CD8-positive, alpha-beta memory T cell (primary cell): ENCODE data around the gene ZNF319. TPM values are rescaled to one million over a fixed set of nuclear protein-coding genes. Genes with fewer than 3 reads are reported as not detected.

Experiments used
- CTCF ChIA-PET: fragments of 350-600 bp; sonication (Branson Sonifier 250); formaldehyde crosslinking; loops from one replicate; lab custom pipeline; 2021; ENCODE audit warnings: antibody characterized with exemption; lab: Charles Lee
- POLR2A ChIA-PET: fragments of 350-600 bp; sonication (Branson Sonifier 250); formaldehyde crosslinking; loops from one replicate; lab custom pipeline; 2021; ENCODE audit warnings: antibody characterized with exemption; lab: Charles Lee
- DNase-seq, 5 donors: peaks; one replicate each; pipeline versions ENCODE4 v3.0.0 to v3.0.0-alpha.2; 2020 to 2022; ENCODE audit warnings: mixed read lengths in 1 of 5
- H3K27ac ChIP-seq: one replicate; pipeline ENCODE4 v1.7.0; 2013; ENCODE audit warnings: low read depth, mild to moderate bottlenecking, low read length, moderate library complexity
- H3K27me3 ChIP-seq: 2 replicates; pipeline ENCODE4 v1.7.0; 2013; ENCODE audit warnings: low read length, mild to moderate bottlenecking; ENCODE audit not compliant: insufficient read depth, poor library complexity, severe bottlenecking
- H3K36me3 ChIP-seq: 2 replicates; pipeline ENCODE4 v1.7.0; 2013; ENCODE audit warnings: mild to moderate bottlenecking, low read length, moderate library complexity; ENCODE audit not compliant: insufficient read depth
- H3K4me1 ChIP-seq: 2 replicates; pipeline ENCODE4 v1.7.0; 2013; ENCODE audit warnings: mild to moderate bottlenecking, low read length, moderate library complexity; ENCODE audit not compliant: insufficient read depth
- H3K4me3 ChIP-seq: 2 replicates; pipeline ENCODE4 v1.7.0; 2013; ENCODE audit warnings: mild to moderate bottlenecking, low read length
- H3K9me3 ChIP-seq: 2 replicates; pipeline ENCODE4 v1.7.0; 2013; ENCODE audit warnings: mild to moderate bottlenecking, low read length
- H3K27ac Mint-ChIP-seq, 8 donors: one replicate each; pipeline ENCODE4 v1.8.0; 2020 to 2021; ENCODE audit warnings: mixed read lengths in 8 of 8, mild to moderate bottlenecking in 6 of 8, inconsistent platforms in 3 of 8, moderate library complexity in 3 of 8
- H3K27me3 Mint-ChIP-seq, 2 donors: one replicate each; pipeline ENCODE4 v1.8.0; 2020 to 2021; ENCODE audit warnings: mixed read lengths in 2 of 2, mild to moderate bottlenecking in 1 of 2, moderate library complexity in 1 of 2
- H3K36me3 Mint-ChIP-seq, 3 donors: one replicate each; pipeline ENCODE4 v1.8.0; 2020 to 2021; ENCODE audit warnings: mixed read lengths in 3 of 3, inconsistent platforms in 1 of 3, mild to moderate bottlenecking in 1 of 3
- H3K4me1 Mint-ChIP-seq, 3 donors: one replicate each; pipeline ENCODE4 v1.8.0; 2020 to 2021; ENCODE audit warnings: mixed read lengths in 3 of 3, inconsistent platforms in 1 of 3, mild to moderate bottlenecking in 1 of 3
- H3K4me3 Mint-ChIP-seq, 7 donors: one replicate each; pipeline ENCODE4 v1.8.0; 2020 to 2021; ENCODE audit warnings: mixed read lengths in 7 of 7, mild to moderate bottlenecking in 6 of 7, moderate library complexity in 4 of 7, inconsistent platforms in 2 of 7
- H3K9me3 Mint-ChIP-seq, 5 donors: one replicate each; pipeline ENCODE4 v1.8.0; 2020 to 2022; ENCODE audit warnings: mixed read lengths in 5 of 5, mild to moderate bottlenecking in 3 of 5, moderate library complexity in 2 of 5, inconsistent platforms in 1 of 5
- polyA plus RNA-seq: library from polyadenylated mRNA; unstranded; fragments of 300-500 nt; fragmentation: Illumina TruSeq; gene quantifications from one replicate; pipeline ENCODE4 v1.2.3, GENCODE V29; 2021
- total RNA-seq, 2 experiments: library from RNA; stranded (reverse); gene quantifications; one replicate each; pipeline ENCODE4 v1.2.3, GENCODE V29; 2021

The ZNF319 gene
- total and polyA plus RNA-seq, 3 experiments from 2014 or later, result 11.9 to 18.5 (median 12.8) TPM

DNA sequence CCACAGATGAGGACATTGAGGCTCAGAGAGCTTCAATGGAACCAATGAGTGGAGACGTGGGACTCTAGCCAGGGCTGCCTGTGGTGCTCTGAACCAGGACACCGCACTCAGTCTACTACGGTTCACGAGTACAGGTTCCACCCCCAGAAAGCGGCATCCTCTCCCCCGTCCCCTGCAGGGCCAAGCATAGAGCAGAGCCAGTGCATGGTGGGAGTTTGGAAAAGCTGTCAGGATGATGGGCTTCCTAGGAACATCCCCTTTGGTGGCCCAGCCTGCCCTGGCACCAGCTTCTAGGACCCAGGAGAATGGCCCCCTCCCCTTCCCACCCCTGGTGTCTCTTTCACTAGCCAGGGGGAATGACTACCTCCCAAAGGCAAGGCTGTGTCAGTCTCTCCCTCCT lies 8.4 kb downstream of the ZNF319 start:
- ChIA-PET CTCF (no interaction called here), POLR2A (no interaction called here)
- H3K4me1 ChIP-seq, result peaks cover 35% of the 10 kb centered on the region
- H3K27ac ChIP-seq, result no peak overlapping the region
- Mint-ChIP-seq H3K4me1 (peaks cover 19 to 42% (median 22%) of the 10 kb centered on the region in 3 donors), H3K27me3 (no peaks in the 10 kb centered on the region), H3K4me3 (no peak overlapping the region), H3K36me3 (peaks cover 0 to 34% (median 0%) of the 10 kb centered on the region in 3 donors), H3K9me3 (no peaks in the 10 kb centered on the region), H3K27ac (peak overlapping the region in 7 of 8 donors; percentile 17 to 94 (median 73))
- DNase-seq, result no peak
- H3K36me3 ChIP-seq, result peaks cover 5% of the 10 kb centered on the region
- H3K9me3 ChIP-seq, result no peaks in the 10 kb centered on the region
- no peaks in the 10 kb centered on the region for H3K27me3 ChIP-seq
- H3K4me3 ChIP-seq, result no peak overlapping the region

GRCh38 chr16:57991551-57992059 lies 8.9 kb downstream of the ZNF319 start:
- Mint-ChIP-seq H3K4me3 (no peak overlapping the region), H3K36me3 (peaks cover 0 to 29% (median 0%) of the 10 kb centered on the region in 3 donors), H3K4me1 (peaks cover 19 to 37% (median 23%) of the 10 kb centered on the region in 3 donors), H3K9me3 (no peaks in the 10 kb centered on the region), H3K27me3 (no peaks in the 10 kb centered on the region), H3K27ac (peak overlapping the region in 6 of 8 donors; percentile 71 to 79 (median 73))
- CTCF ChIA-PET, result no interaction called here
- POLR2A ChIA-PET, result no interaction called here
- peaks cover 30% of the 10 kb centered on the region for H3K4me1 ChIP-seq
- no peak for DNase-seq
- no peaks in the 10 kb centered on the region for H3K9me3 ChIP-seq
- no peak overlapping the region for H3K4me3 ChIP-seq
- H3K36me3 ChIP-seq, result peaks cover under 1% of the 10 kb centered on the region
- no peak overlapping the region for H3K27ac ChIP-seq
- H3K27me3 ChIP-seq, result no peaks in the 10 kb centered on the region

DNA sequence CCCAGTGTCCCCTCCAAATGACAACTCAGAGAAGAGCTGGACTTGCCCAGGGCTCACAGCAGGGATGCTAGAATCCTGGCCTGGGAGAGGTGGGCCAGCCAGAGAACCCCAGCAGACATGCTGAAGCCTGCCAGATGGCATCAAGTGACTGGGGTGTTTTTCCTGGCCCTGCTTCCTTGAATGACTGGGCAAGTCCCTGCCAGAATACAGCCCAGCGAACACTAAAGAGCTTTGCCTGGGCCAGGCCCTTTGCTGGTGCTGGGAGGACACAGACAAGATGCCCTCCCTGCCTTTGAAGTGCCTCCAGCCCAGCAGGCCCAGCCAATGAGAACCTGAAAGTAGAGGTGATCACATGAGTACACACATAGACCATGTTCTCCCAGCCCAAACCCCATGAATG lies 11.5 kb downstream of the ZNF319 start:
- Mint-ChIP-seq H3K4me1 (peaks cover 14 to 38% (median 15%) of the 10 kb centered on the region in 3 donors), H3K27ac (peak overlapping the region in 5 of 8 donors; percentile 17 to 74 (median 46)), H3K9me3 (no peaks in the 10 kb centered on the region), H3K27me3 (peaks cover 0 to 1% of the 10 kb centered on the region in 2 donors), H3K36me3 (peaks cover 0 to 11% (median 0%) of the 10 kb centered on the region in 3 donors), H3K4me3 (no peak overlapping the region)
- no peaks in the 10 kb centered on the region for H3K9me3 ChIP-seq
- no peak overlapping the region for H3K4me3 ChIP-seq
- H3K4me1 ChIP-seq, result peaks cover 17% of the 10 kb centered on the region
- ChIA-PET POLR2A (interaction anchor here (1.0 kb wide), 1 partner anchor 10 kb away, joined by 3 read pairs; no protein-coding TSS in a partner anchor), CTCF (interaction anchor here (1.6 kb wide), 1 partner anchor 35 kb away, joined by 3 read pairs; no protein-coding TSS in a partner anchor)
- no peaks in the 10 kb centered on the region for H3K36me3 ChIP-seq
- H3K27ac ChIP-seq, result no peak overlapping the region
- H3K27me3 ChIP-seq, result no peaks in the 10 kb centered on the region
- peak in 1 of 5 donors; percentile 32 for DNase-seq

GRCh38 chr16:57987441-57988177 lies 12.9 kb downstream of the ZNF319 start:
- ChIA-PET POLR2A (no interaction called here), CTCF (no interaction called here)
- Histone ChIP-seq H3K27ac (no peak overlapping the region), H3K4me1 (peaks cover 14% of the 10 kb centered on the region), H3K27me3 (no peaks in the 10 kb centered on the region), H3K9me3 (no peaks in the 10 kb centered on the region), H3K36me3 (no peaks in the 10 kb centered on the region), H3K4me3 (no peak overlapping the region)
- Mint-ChIP-seq H3K4me3 (peak overlapping the region in 1 of 7 donors; percentile 69), H3K27me3 (peaks cover 0 to 1% of the 10 kb centered on the region in 2 donors), H3K36me3 (peaks cover 0 to 3% (median 0%) of the 10 kb centered on the region in 3 donors), H3K9me3 (no peaks in the 10 kb centered on the region), H3K27ac (peak overlapping the region in 2 of 8 donors; percentile 61 to 88), H3K4me1 (peaks cover 12 to 27% (median 15%) of the 10 kb centered on the region in 3 donors)
- peak in 1 of 5 donors; percentile 39 for DNase-seq

- peaks cover 0 to 2% (median 0%) of the 10 kb centered on the region in 3 donors for H3K36me3 Mint-ChIP-seq
- peak overlapping the region; percentile 63 to 93 (median 69) for H3K4me3 Mint-ChIP-seq
- H3K9me3 Mint-ChIP-seq, result no peaks in the 10 kb centered on the region
- H3K27ac ChIP-seq, result no peak overlapping the region
- peaks cover 0 to 1% of the 10 kb centered on the region in 2 donors for H3K27me3 Mint-ChIP-seq
- POLR2A ChIA-PET, result no interaction called here
- no peaks in the 10 kb centered on the region for H3K9me3 ChIP-seq
- CTCF ChIA-PET, result interaction anchor here (1.0 kb wide), 1 partner anchor 12 kb away, joined by 4 read pairs; no protein-coding TSS in a partner anchor
- no peak overlapping the region for H3K4me3 ChIP-seq
- peak overlapping the region in 7 of 8 donors; percentile 30 to 81 (median 72) for H3K27ac Mint-ChIP-seq
- no peaks in the 10 kb centered on the region for H3K27me3 ChIP-seq
- peaks cover 10 to 27% (median 15%) of the 10 kb centered on the region in 3 donors for H3K4me1 Mint-ChIP-seq
- no peaks in the 10 kb centered on the region for H3K36me3 ChIP-seq
- DNase-seq, result peak in 1 of 5 donors; percentile 11
- H3K4me1 ChIP-seq, result peaks cover 14% of the 10 kb centered on the region
Observed at GRCh38 chr16:57986196-57986595, 14.3 kb downstream of the ZNF319 start.

GRCh38 chr16:57985204-57986181 lies 15.0 kb downstream of the ZNF319 start:
- POLR2A ChIA-PET, result interaction anchor here (1.5 kb wide), 1 partner anchor 13 kb away, joined by 9 read pairs; no protein-coding TSS in a partner anchor
- peak overlapping the region; percentile 48 to 94 (median 84) for H3K27ac Mint-ChIP-seq
- peak overlapping the region; percentile 81 for H3K4me3 ChIP-seq

More at GRCh38 chr16:57985204-57986181, 15.0 kb downstream of the ZNF319 start:
- Histone ChIP-seq H3K27ac (no peak overlapping the region), H3K9me3 (no peaks in the 10 kb centered on the region), H3K4me1 (peaks cover 14% of the 10 kb centered on the region), H3K36me3 (no peaks in the 10 kb centered on the region), H3K27me3 (no peaks in the 10 kb centered on the region)
- CTCF ChIA-PET, result interaction anchor here (1.3 to 1.8 kb wide), 3 partner anchors 14 to 87 kb away, joined by 3 to 8 read pairs (median 4); partner anchors contain the start of genes USB1 and ZNF319
- peaks cover 0 to 2% (median 0%) of the 10 kb centered on the region in 3 donors for H3K36me3 Mint-ChIP-seq
- H3K9me3 Mint-ChIP-seq, result no peaks in the 10 kb centered on the region
- no peak for DNase-seq
- H3K4me3 Mint-ChIP-seq, result peak overlapping the region; percentile 87 to 94 (median 93)
- H3K27me3 Mint-ChIP-seq, result peaks cover 0 to 1% of the 10 kb centered on the region in 2 donors
- H3K4me1 Mint-ChIP-seq, result peaks cover 10 to 27% (median 15%) of the 10 kb centered on the region in 3 donors
